HG02870 (cell line): Measurements from ENCODE around the gene MAGI1.
"Not testable (repeated sequence)": the region's sequence is repeated elsewhere in the genome, so short reads cannot be mapped to it uniquely, and the experiment has no call there.

Source experiments
- ATAC-seq: cut with Tn5 transposase; IDR thresholded peaks from one replicate; pipeline ENCODE4 v1.9.1; 2021; ENCODE audit warnings: mild to moderate bottlenecking, moderate library complexity; ENCODE audit not compliant: unreplicated experiment

The MAGI1 gene

GRCh38 chr3:65730449-65730848 is 308.3 kb downstream of the MAGI1 start:
- no peak for ATAC-seq

DNA sequence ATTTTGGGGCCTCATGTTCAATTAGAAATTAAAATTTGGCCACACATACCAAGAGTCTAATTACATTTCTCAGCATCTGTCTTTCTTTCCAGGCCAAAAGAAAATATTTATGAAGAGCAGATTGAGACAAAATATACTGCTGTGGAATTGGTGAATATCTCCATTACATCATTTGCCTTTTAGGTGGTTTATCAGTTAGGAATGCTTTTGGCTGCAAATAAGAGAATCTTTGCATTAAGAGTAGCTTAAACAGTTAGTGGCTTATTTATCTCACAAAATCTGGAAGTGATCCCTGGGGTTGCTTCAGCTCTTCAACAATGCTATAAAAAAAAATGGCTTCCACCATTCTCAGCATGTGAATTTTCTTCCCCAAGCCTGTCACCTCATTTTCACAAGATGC is 308.7 kb downstream of the MAGI1 start:
- ATAC-seq, result no peak

DNA sequence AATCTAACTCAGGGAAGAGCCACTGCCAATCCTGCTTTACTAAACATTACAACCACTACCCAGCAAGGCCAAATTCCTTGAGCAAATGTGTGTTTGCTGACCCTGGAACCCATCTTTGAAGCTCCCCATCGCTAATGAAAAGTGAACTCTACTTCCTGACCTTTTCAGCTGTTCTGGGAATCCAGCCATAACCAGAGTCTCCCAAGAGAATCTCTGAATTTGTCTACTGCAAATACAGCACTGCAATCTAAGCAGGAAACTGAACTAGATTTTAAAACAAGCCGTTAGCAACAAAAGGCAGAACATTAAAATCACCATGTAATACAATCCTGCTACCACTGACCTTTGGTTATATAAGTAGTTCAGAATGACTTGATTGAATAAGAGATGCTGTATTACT is 309.2 kb downstream of the MAGI1 start:
- no peak for ATAC-seq

DNA sequence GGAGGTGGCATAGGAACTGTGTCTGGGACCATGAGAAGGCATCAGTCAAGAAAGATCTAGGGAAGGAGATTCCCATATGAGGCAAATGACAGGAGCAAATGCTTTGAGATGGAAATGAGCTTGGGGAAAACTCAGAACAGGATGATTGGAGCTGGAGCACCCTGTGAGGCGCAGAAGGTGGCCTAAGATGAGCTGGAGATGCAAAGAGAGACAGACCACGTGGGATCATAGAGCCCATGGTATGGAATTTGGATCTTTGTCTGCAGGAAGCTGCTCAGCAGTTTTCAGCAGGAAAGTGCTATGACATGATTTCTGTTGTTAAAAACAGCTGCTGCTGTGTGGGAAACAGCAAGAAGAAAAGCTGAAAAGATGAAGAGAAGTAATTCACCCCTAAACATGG is 310.6 kb downstream of the MAGI1 start:
- no peak for ATAC-seq

- no peak for ATAC-seq
Measured at GRCh38 chr3:65723985-65724384, 314.7 kb downstream of the MAGI1 start.

GRCh38 chr3:65723011-65723410 is 315.7 kb downstream of the MAGI1 start:
- no peak for ATAC-seq

DNA sequence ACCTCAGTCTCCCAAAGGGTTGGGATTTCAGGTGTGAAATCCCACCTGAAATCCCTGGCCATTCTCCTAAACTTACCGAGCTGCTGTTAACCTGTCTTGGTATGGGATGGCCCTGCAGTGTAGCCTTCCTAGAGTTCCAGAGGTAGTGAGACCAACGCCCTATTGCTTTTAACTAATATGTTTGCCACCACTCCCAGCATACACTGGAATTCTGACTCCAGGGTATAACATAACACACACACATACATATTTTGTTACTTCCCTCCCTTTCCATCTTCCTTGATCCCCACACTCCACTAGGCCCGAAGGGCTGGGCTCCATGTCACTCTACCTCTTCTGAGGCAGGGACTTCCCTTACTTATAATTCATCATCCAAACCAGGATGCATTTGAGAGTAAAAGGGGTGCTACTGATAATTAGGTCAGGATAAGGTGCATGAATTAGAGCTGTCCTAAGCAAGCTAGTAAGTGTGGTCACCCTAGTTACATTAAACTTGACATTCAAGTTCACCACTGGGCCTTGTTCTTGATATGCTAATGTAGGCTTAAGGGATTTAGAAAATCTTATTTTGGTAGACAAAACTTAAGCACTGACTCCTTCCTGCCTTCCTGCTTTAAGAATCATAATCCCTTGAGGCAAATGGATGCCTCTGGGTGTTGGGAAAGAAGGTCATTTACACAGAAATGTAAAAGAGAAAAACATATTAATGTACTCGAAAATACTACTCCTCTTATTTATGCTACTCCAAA is 317.6 kb downstream of the MAGI1 start:
- no peak for ATAC-seq

DNA sequence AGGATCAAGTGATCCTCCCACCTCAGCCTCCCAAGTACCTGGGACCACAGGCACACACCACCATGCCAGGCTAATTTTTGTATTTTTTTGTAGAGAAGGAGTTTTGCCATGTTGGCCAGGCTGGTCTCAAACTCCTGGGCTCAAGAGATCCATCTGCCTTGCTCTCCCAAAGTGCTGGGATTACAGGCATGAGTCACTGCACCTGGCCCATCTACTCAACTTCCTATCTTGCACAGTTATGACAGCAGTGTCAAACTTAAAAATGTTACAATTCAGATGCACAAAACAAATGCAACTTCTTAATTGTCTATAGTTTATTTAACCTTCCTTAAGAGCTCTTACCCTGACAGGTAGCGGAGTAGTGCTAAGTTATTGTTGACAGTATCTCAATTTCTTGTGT is 319.1 kb downstream of the MAGI1 start:
- not testable (repeated sequence) for ATAC-seq

- no peak for ATAC-seq
Measured at GRCh38 chr3:65717676-65718346, 320.9 kb downstream of the MAGI1 start.

GRCh38 chr3:65716071-65716751 is 322.5 kb downstream of the MAGI1 start:
- no peak for ATAC-seq

DNA sequence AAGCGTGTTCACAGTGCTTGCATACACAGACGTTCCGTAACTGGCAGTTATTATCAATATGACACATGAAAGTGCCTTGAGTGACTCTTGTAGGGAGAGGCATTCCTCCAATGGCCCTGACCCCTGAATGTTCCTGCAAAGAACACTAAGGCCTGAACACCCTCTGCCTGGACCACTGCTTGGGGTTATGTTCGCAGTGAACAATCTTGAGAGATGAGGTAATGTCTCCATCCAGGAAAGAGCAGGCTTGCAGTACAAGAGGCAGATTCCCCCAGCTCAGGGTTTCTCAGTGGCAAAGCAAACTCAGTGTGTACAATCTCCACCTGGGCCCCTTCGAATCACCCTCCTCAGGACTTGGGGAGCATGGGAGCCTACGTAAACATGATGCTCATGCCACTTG is 324.6 kb downstream of the MAGI1 start:
- ATAC-seq, result no peak

- ATAC-seq, result no peak
Measured at GRCh38 chr3:65713016-65713415, 325.7 kb downstream of the MAGI1 start.

- no peak for ATAC-seq
Measured at GRCh38 chr3:65712140-65712539, 326.6 kb downstream of the MAGI1 start.

GRCh38 chr3:65706776-65707568 is 331.7 kb downstream of the MAGI1 start:
- no peak for ATAC-seq

- ATAC-seq, result no peak
Measured at GRCh38 chr3:65706301-65706700, 332.4 kb downstream of the MAGI1 start.

- ATAC-seq, result no peak
Measured at GRCh38 chr3:65703820-65704219, 334.9 kb downstream of the MAGI1 start.

GRCh38 chr3:65703026-65703425 is 335.7 kb downstream of the MAGI1 start:
- no peak for ATAC-seq

- no peak for ATAC-seq
Measured at GRCh38 chr3:65702202-65702601, 336.5 kb downstream of the MAGI1 start.

DNA sequence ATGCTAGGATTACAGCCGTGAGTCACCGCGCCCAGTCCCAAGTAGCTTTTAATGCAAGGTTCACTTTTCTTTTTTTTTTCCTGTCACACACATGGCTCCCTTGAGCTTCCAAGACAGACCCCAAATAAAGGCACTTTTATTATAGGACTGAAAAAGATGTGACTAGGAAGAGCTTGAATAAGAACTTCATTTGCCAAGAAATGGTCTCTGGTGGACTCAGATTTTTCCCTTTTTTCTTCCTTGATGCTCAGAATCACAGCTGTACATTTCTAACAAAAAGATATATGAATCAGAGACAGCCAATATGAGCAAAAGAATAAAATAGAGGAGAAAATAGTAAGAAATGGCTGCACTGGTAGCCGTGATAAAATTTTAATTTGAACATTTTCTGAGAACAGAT is 337.2 kb downstream of the MAGI1 start:
- ATAC-seq, result no peak

GRCh38 chr3:65689436-65689835 is 349.3 kb downstream of the MAGI1 start:
- no peak for ATAC-seq

DNA sequence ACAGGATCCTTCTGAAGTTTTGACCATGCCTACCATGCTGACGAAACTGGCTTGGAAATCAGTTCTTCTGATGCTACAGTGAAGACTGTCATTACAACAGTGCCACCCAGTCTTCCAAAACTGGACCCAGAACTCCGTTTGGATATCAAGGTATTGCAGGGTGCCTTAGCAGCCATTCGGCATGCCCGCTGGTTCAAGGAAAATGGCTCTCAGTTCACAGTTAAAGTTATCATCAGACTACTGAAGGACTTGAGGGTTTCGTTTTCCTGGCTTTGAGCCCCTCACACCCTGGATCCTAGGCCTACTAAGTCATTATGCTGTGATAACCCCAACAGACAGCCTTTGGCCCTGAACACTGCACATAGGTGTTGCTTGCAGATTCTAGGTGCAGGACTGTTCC is 351.0 kb downstream of the MAGI1 start:
- no peak for ATAC-seq
